ENCODE data around the gene MACROD2. TPM values are rescaled to one million over a fixed set of nuclear protein-coding genes. Genes with fewer than 3 reads are reported as not detected.

The MACROD2 gene
- total RNA-seq, 5 donors from 2014 or later (not counting 1 experiment from before 2014, with no cell fraction given), result 0.23 to 1.3 (median 0.51) TPM; not detected in 2

GRCh38 chr20:14711652-14712051 lies 716.3 kb downstream of the MACROD2 start:
- H3K9me3 ChIP-seq, result no peaks in the 10 kb centered on the region
- H3K27ac ChIP-seq (ENCODE audit: low read length), result no peak overlapping the region
- ChIA-PET CTCF (no interaction called here), POLR2A (no interaction called here)
- H3K4me3 ChIP-seq (ENCODE audit: control insufficient read depth in 1 of 2, extremely low read depth in 1 of 2, low read length in 1 of 2), result no peak overlapping the region
- H3K4me1 Mint-ChIP-seq, result no peaks in the 10 kb centered on the region
- peaks cover 6 to 20% (median 10%) of the 10 kb centered on the region in 3 donors for H3K9me3 Mint-ChIP-seq
- H3K4me1 ChIP-seq (ENCODE audit: control insufficient read depth in 1 of 2, extremely low read depth in 1 of 2, insufficient read depth in 2 of 2, low read length in 2 of 2), result no peaks in the 10 kb centered on the region
- H3K27ac Mint-ChIP-seq, result no peak overlapping the region
- H3K36me3 Mint-ChIP-seq, result no peaks in the 10 kb centered on the region
- no peaks in the 10 kb centered on the region for H3K27me3 ChIP-seq (replicated peaks in 1 of 2; ENCODE audit: control insufficient read depth in 2 of 2, extremely low read depth in 1 of 2, insufficient read depth in 2 of 2, low read length in 1 of 2)
- DNase-seq, result no peak
- H3K4me3 Mint-ChIP-seq, result no peak overlapping the region
- WGBS (ENCODE audit: insufficient coverage), result no CpG with 5 or more reads among the region's 2 CpGs
- no peaks in the 10 kb centered on the region for H3K27me3 Mint-ChIP-seq
- ATAC-seq (replicated peaks in 1 of 4), result no peak
- H3K36me3 ChIP-seq (ENCODE audit: control insufficient read depth in 2 of 2, extremely low read depth in 1 of 2, insufficient read depth in 1 of 2, low read length in 1 of 2), result no peaks in the 10 kb centered on the region

GRCh38 chr20:14712302-14712739 lies 717.0 kb downstream of the MACROD2 start:
- WGBS (ENCODE audit: insufficient coverage), result 80% methylated on average over 1 of the region's 6 CpGs
- H3K36me3 Mint-ChIP-seq, result no peaks in the 10 kb centered on the region
- ChIA-PET POLR2A (no interaction called here), CTCF (no interaction called here)
- no peaks in the 10 kb centered on the region for H3K4me1 Mint-ChIP-seq
- peaks cover 6 to 20% (median 10%) of the 10 kb centered on the region in 3 donors for H3K9me3 Mint-ChIP-seq
- Histone ChIP-seq H3K4me3 (ENCODE audit: control insufficient read depth in 1 of 2, extremely low read depth in 1 of 2, low read length in 1 of 2) (no peak overlapping the region), H3K9me3 (no peaks in the 10 kb centered on the region), H3K27me3 (replicated peaks in 1 of 2; ENCODE audit: control insufficient read depth in 2 of 2, extremely low read depth in 1 of 2, insufficient read depth in 2 of 2, low read length in 1 of 2) (no peaks in the 10 kb centered on the region), H3K36me3 (ENCODE audit: control insufficient read depth in 2 of 2, extremely low read depth in 1 of 2, insufficient read depth in 1 of 2, low read length in 1 of 2) (no peaks in the 10 kb centered on the region), H3K4me1 (ENCODE audit: control insufficient read depth in 1 of 2, extremely low read depth in 1 of 2, insufficient read depth in 2 of 2, low read length in 2 of 2) (no peaks in the 10 kb centered on the region), H3K27ac (ENCODE audit: low read length) (no peak overlapping the region)
- H3K27me3 Mint-ChIP-seq, result no peaks in the 10 kb centered on the region
- no peak for DNase-seq
- no peak for ATAC-seq (replicated peaks in 1 of 4)
- no peak overlapping the region for H3K4me3 Mint-ChIP-seq
- no peak overlapping the region for H3K27ac Mint-ChIP-seq

DNA sequence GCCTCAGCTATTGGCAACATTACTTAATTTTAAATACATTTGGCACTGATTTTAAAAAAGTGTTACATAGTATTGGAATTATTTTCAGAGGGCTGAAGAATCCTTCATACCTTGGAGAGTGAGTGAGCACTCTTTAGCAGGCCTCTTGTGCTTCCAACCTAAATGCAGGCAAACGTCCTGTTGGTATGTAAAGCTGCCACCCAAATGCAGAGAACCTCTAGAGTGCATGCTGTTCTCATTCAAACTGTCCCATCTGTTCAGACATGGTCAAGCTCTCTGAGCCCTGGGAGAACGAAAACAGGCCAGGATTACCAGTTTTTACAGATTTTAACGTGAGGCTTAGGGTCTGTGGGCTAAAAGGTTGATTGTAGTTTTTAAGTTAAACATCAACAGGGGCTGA lies 720.1 kb downstream of the MACROD2 start:
- H3K27ac ChIP-seq (ENCODE audit: low read length), result no peak overlapping the region
- no peak for DNase-seq
- Mint-ChIP-seq H3K9me3 (peaks cover 6 to 32% (median 14%) of the 10 kb centered on the region in 3 donors), H3K27ac (no peak overlapping the region), H3K27me3 (no peaks in the 10 kb centered on the region), H3K4me3 (no peak overlapping the region), H3K36me3 (no peaks in the 10 kb centered on the region), H3K4me1 (no peaks in the 10 kb centered on the region)
- ChIA-PET CTCF (no interaction called here), POLR2A (no interaction called here)
- H3K9me3 ChIP-seq, result no peaks in the 10 kb centered on the region
- H3K36me3 ChIP-seq (ENCODE audit: control insufficient read depth in 2 of 2, extremely low read depth in 1 of 2, insufficient read depth in 1 of 2, low read length in 1 of 2), result no peaks in the 10 kb centered on the region
- ATAC-seq (replicated peaks in 1 of 4), result no peak
- H3K4me1 ChIP-seq (ENCODE audit: control insufficient read depth in 1 of 2, extremely low read depth in 1 of 2, insufficient read depth in 2 of 2, low read length in 2 of 2), result no peaks in the 10 kb centered on the region
- 37% methylated on average over 3 of the region's 3 CpGs for WGBS (ENCODE audit: insufficient coverage)
- H3K27me3 ChIP-seq (replicated peaks in 1 of 2; ENCODE audit: control insufficient read depth in 2 of 2, extremely low read depth in 1 of 2, insufficient read depth in 2 of 2, low read length in 1 of 2), result no peaks in the 10 kb centered on the region
- no peak overlapping the region for H3K4me3 ChIP-seq (ENCODE audit: control insufficient read depth in 1 of 2, extremely low read depth in 1 of 2, low read length in 1 of 2)

DNA sequence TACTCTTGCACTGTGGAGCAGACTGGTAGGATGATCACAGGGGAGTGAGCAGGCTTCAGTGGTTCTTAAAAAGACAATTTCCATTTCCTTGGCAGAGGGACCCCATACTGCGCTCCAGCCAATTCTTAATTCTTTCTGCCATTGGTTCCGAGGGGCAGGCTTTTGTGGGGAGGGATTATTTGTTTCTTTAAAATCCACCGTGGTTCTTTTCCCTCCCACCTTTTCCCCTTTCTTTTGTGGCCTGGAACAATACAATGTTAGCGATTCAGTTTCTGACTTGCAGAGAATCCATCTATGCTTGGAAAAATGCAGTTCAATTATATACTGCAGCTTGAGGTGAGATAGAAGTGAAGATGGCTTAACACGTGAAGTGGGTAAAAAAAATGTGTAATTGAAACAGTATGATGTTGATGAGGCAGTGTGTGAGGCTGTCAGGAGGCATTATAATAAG lies 721.1 kb downstream of the MACROD2 start:
- no peak overlapping the region for H3K4me3 ChIP-seq (ENCODE audit: control insufficient read depth in 1 of 2, extremely low read depth in 1 of 2, low read length in 1 of 2)
- ATAC-seq (replicated peaks in 1 of 4) (no peak), DNase-seq (no peak)
- H3K4me1 ChIP-seq (ENCODE audit: control insufficient read depth in 1 of 2, extremely low read depth in 1 of 2, insufficient read depth in 2 of 2, low read length in 2 of 2), result no peaks in the 10 kb centered on the region
- 50% methylated on average over 1 of the region's 5 CpGs for WGBS (ENCODE audit: insufficient coverage)
- H3K36me3 Mint-ChIP-seq, result no peaks in the 10 kb centered on the region
- ChIA-PET CTCF (no interaction called here), POLR2A (no interaction called here)
- H3K27ac ChIP-seq (ENCODE audit: low read length), result no peak overlapping the region
- no peaks in the 10 kb centered on the region for H3K9me3 ChIP-seq
- peaks cover 6 to 27% (median 14%) of the 10 kb centered on the region in 3 donors for H3K9me3 Mint-ChIP-seq
- no peaks in the 10 kb centered on the region for H3K36me3 ChIP-seq (ENCODE audit: control insufficient read depth in 2 of 2, extremely low read depth in 1 of 2, insufficient read depth in 1 of 2, low read length in 1 of 2)
- no peak overlapping the region for H3K27ac Mint-ChIP-seq
- no peaks in the 10 kb centered on the region for H3K4me1 Mint-ChIP-seq
- no peaks in the 10 kb centered on the region for H3K27me3 Mint-ChIP-seq
- H3K27me3 ChIP-seq (replicated peaks in 1 of 2; ENCODE audit: control insufficient read depth in 2 of 2, extremely low read depth in 1 of 2, insufficient read depth in 2 of 2, low read length in 1 of 2), result no peaks in the 10 kb centered on the region
- no peak overlapping the region for H3K4me3 Mint-ChIP-seq

GRCh38 chr20:14717134-14717999 lies 722.1 kb downstream of the MACROD2 start:
- no peaks in the 10 kb centered on the region for H3K36me3 Mint-ChIP-seq
- H3K27ac Mint-ChIP-seq, result no peak overlapping the region
- no peak overlapping the region for H3K4me3 ChIP-seq (ENCODE audit: control insufficient read depth in 1 of 2, extremely low read depth in 1 of 2, low read length in 1 of 2)
- no peak for DNase-seq
- H3K27me3 Mint-ChIP-seq, result no peaks in the 10 kb centered on the region
- no peak for ATAC-seq (replicated peaks in 1 of 4)
- H3K9me3 ChIP-seq, result no peaks in the 10 kb centered on the region
- no peaks in the 10 kb centered on the region for H3K27me3 ChIP-seq (replicated peaks in 1 of 2; ENCODE audit: control insufficient read depth in 2 of 2, extremely low read depth in 1 of 2, insufficient read depth in 2 of 2, low read length in 1 of 2)
- ChIA-PET POLR2A (no interaction called here), CTCF (no interaction called here)
- no peaks in the 10 kb centered on the region for H3K4me1 Mint-ChIP-seq
- H3K9me3 Mint-ChIP-seq, result peaks cover 6 to 31% (median 11%) of the 10 kb centered on the region in 3 donors
- H3K36me3 ChIP-seq (ENCODE audit: control insufficient read depth in 2 of 2, extremely low read depth in 1 of 2, insufficient read depth in 1 of 2, low read length in 1 of 2), result no peaks in the 10 kb centered on the region
- 50% methylated on average over 2 of the region's 6 CpGs for WGBS (ENCODE audit: insufficient coverage)
- no peak overlapping the region for H3K27ac ChIP-seq (ENCODE audit: low read length)
- H3K4me3 Mint-ChIP-seq, result no peak overlapping the region
- no peaks in the 10 kb centered on the region for H3K4me1 ChIP-seq (ENCODE audit: control insufficient read depth in 1 of 2, extremely low read depth in 1 of 2, insufficient read depth in 2 of 2, low read length in 2 of 2)

GRCh38 chr20:14720251-14720650 lies 724.9 kb downstream of the MACROD2 start:
- H3K4me1 ChIP-seq (ENCODE audit: control insufficient read depth in 1 of 2, extremely low read depth in 1 of 2, insufficient read depth in 2 of 2, low read length in 2 of 2), result no peaks in the 10 kb centered on the region
- H3K36me3 ChIP-seq (ENCODE audit: control insufficient read depth in 2 of 2, extremely low read depth in 1 of 2, insufficient read depth in 1 of 2, low read length in 1 of 2), result no peaks in the 10 kb centered on the region
- Mint-ChIP-seq H3K27me3 (no peaks in the 10 kb centered on the region), H3K36me3 (no peaks in the 10 kb centered on the region), H3K4me1 (no peaks in the 10 kb centered on the region), H3K4me3 (no peak overlapping the region), H3K9me3 (peaks cover 7 to 34% (median 16%) of the 10 kb centered on the region in 3 donors), H3K27ac (no peak overlapping the region)
- WGBS (ENCODE audit: insufficient coverage), result 25% methylated on average over 2 of the region's 4 CpGs
- no peaks in the 10 kb centered on the region for H3K27me3 ChIP-seq (replicated peaks in 1 of 2; ENCODE audit: control insufficient read depth in 2 of 2, extremely low read depth in 1 of 2, insufficient read depth in 2 of 2, low read length in 1 of 2)
- ATAC-seq (replicated peaks in 1 of 4), result no peak
- no peak for DNase-seq
- no peaks in the 10 kb centered on the region for H3K9me3 ChIP-seq
- no peak overlapping the region for H3K4me3 ChIP-seq (ENCODE audit: control insufficient read depth in 1 of 2, extremely low read depth in 1 of 2, low read length in 1 of 2)
- ChIA-PET POLR2A (no interaction called here), CTCF (no interaction called here)
- no peak overlapping the region for H3K27ac ChIP-seq (ENCODE audit: low read length)

Data from T-cell (primary cell).